GM21423 (cell line): ENCODE results near the gene ACAA1.
"Not testable (repeated sequence)": the region's sequence is repeated elsewhere in the genome, so short reads cannot be mapped to it uniquely, and the experiment has no call there.

Experiments
- ATAC-seq: cut with Tn5 transposase; IDR thresholded peaks from one replicate; pipeline ENCODE4 v1.9.1; 2021; ENCODE audit warnings: mild to moderate bottlenecking, moderate library complexity; ENCODE audit not compliant: unreplicated experiment

ACAA1 gene

GRCh38 chr3:38136777-38137614 is at the start of gene ACAA1:
TSS of gene ACAA1 (minus strand) at chr3:38137127. CDS start at chr3:38137035, 92 bp downstream.
- peak; percentile 86 for ATAC-seq

GRCh38 chr3:38177181-38177580 is 40.3 kb upstream of the ACAA1 start:
- no peak for ATAC-seq

- peak; percentile 39 for ATAC-seq
These were observed 37.0 kb upstream of the ACAA1 start for GRCh38 chr3:38173834-38174418.

GRCh38 chr3:38171622-38172021 is 34.7 kb upstream of the ACAA1 start:
- no peak for ATAC-seq

- no peak for ATAC-seq
These were observed 33.8 kb upstream of the ACAA1 start for GRCh38 chr3:38170722-38171121.

GRCh38 chr3:38169027-38169317 is 32.0 kb upstream of the ACAA1 start:
- no peak for ATAC-seq

GRCh38 chr3:38168151-38169026 is 31.5 kb upstream of the ACAA1 start:
- ATAC-seq: no peak

- no peak for ATAC-seq
These were observed 30.7 kb upstream of the ACAA1 start for GRCh38 chr3:38167591-38167990.

- peak; percentile 0 for ATAC-seq
These were observed 28.9 kb upstream of the ACAA1 start for GRCh38 chr3:38165722-38166387.

GRCh38 chr3:38164952-38165721 is 28.2 kb upstream of the ACAA1 start, which contains the start of gene OXSR1:
TSS of gene OXSR1 (plus strand) at chr3:38165537. CDS start at chr3:38165877, 340 bp downstream.
- ATAC-seq: peak; percentile 93

- no peak for ATAC-seq
These were observed 27.7 kb upstream of the ACAA1 start for GRCh38 chr3:38164643-38164951.

GRCh38 chr3:38163841-38164642 is 27.1 kb upstream of the ACAA1 start:
- ATAC-seq: no peak

- no peak for ATAC-seq
These were observed 26.4 kb upstream of the ACAA1 start for GRCh38 chr3:38163117-38163840.

GRCh38 chr3:38160704-38161103 is 23.8 kb upstream of the ACAA1 start:
- not testable (repeated sequence) for ATAC-seq

GRCh38 chr3:38158472-38158871 is 21.5 kb upstream of the ACAA1 start:
- no peak for ATAC-seq

GRCh38 chr3:38157595-38157994 is 20.7 kb upstream of the ACAA1 start:
- ATAC-seq: no peak

GRCh38 chr3:38157117-38157516 is 20.2 kb upstream of the ACAA1 start:
- no peak for ATAC-seq

GRCh38 chr3:38155825-38156224 is 18.9 kb upstream of the ACAA1 start:
- no peak for ATAC-seq
